Endothelial cell (in vitro differentiated cells): ENCODE data around the gene IDH2. TPM values are rescaled to one million over a fixed set of nuclear protein-coding genes. Genes with fewer than 3 reads are reported as not detected.

Experiments used
- DNase-seq: peaks from one replicate; pipeline ENCODE4 v3.0.0; 2021; ENCODE audit warnings: low spot score
- H3K27ac Mint-ChIP-seq: one replicate; pipeline ENCODE4 v1.8.0; 2021; ENCODE audit warnings: mixed read lengths, inconsistent platforms; ENCODE audit not compliant: unreplicated experiment
- H3K27me3 Mint-ChIP-seq: one replicate; pipeline ENCODE4 v1.8.0; 2021; ENCODE audit warnings: mild to moderate bottlenecking, moderate library complexity, mixed read lengths, inconsistent platforms; ENCODE audit not compliant: unreplicated experiment
- H3K36me3 Mint-ChIP-seq: one replicate; pipeline ENCODE4 v1.8.0; 2021; ENCODE audit warnings: mild to moderate bottlenecking, low read depth, mixed read lengths, inconsistent platforms; ENCODE audit not compliant: unreplicated experiment
- H3K4me1 Mint-ChIP-seq: one replicate; pipeline ENCODE4 v1.8.0; 2021; ENCODE audit warnings: mild to moderate bottlenecking, mixed read lengths, inconsistent platforms; ENCODE audit not compliant: unreplicated experiment
- H3K4me3 Mint-ChIP-seq: one replicate; pipeline ENCODE4 v1.8.0; 2021; ENCODE audit warnings: mild to moderate bottlenecking, mixed read lengths, inconsistent platforms; ENCODE audit not compliant: unreplicated experiment
- H3K9me3 Mint-ChIP-seq: one replicate; pipeline ENCODE4 v1.8.0; 2021; ENCODE audit warnings: mixed read lengths, inconsistent platforms; ENCODE audit not compliant: unreplicated experiment
- CTCF ChIP-seq: fragments of 200-600 bp; sonication (generic); IDR thresholded peaks from one replicate; pipeline ENCODE4 v1.5.0; 2021; ENCODE audit warnings: antibody characterized with exemption; ENCODE audit not compliant: unreplicated experiment
- total RNA-seq: library from RNA; stranded (reverse); fragmentation: NEBNext Ultra II Directional; extraction: Animal tissue kit (Norgen Biotek cat#: 25700); gene quantifications from one replicate; pipeline ENCODE4 v1.2.1, GENCODE V29; 2021; ENCODE audit not compliant: unreplicated experiment

Gene IDH2
- total RNA-seq, 1 donor from 2014 or later: 133 TPM

DNA sequence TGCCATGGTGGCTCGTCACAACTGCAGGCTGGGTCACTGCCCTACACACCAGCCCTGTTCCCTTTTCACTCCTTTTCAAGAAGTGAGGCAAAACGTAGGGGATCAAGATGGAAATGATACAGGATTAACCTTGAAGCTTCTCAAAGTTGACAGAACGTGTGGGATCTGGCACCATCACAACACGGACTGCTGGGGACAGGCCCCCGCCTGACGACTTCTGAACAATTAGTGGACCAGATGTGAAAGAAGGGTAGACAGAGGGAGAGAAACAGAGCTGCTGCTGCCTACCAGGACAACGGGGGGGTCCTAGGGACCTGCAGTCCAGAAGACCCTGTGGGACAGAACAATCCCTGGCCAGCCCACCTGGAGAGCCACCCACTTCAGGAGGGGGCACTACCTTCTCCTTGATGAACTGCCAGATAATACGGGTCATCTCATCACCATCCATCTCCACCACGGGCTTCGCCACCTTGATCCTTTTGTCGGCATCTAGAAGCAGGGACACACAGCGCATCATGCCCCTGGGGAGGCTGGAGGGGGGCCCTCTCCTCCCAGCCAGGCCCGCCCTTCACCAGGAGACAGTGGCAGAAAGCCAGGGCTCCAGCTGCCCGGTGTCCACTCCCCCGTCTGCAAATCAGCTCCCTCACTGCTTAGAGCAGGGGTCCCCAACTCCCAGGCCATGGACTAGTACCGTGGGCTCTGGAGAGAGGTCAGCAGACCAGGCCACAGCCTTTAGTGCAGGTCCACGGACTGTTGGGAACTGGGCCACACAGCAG, 10.9 kb downstream of the IDH2 start:
- no peak overlapping the region for H3K27ac Mint-ChIP-seq
- H3K4me3 Mint-ChIP-seq: peak overlapping the region; percentile 42
- peaks cover 11% of the 10 kb centered on the region for H3K4me1 Mint-ChIP-seq
- H3K36me3 Mint-ChIP-seq: peaks cover 50% of the 10 kb centered on the region
- peaks cover 14% of the 10 kb centered on the region for H3K27me3 Mint-ChIP-seq
- no peak for DNase-seq
- H3K9me3 Mint-ChIP-seq: no peaks in the 10 kb centered on the region
- TF ChIP-seq CTCF: no peak

- Mint-ChIP-seq H3K9me3 (no peaks in the 10 kb centered on the region), H3K27me3 (peaks cover 14% of the 10 kb centered on the region), H3K4me1 (peaks cover 17% of the 10 kb centered on the region), H3K4me3 (peak overlapping the region; percentile 42), H3K27ac (no peak overlapping the region), H3K36me3 (peaks cover 57% of the 10 kb centered on the region)
- no peak for DNase-seq
- TF ChIP-seq CTCF: no peak
Measured at GRCh38 chr15:90090226-90090848, 11.9 kb downstream of the IDH2 start.

GRCh38 chr15:90087454-90088154, 14.7 kb downstream of the IDH2 start:
- H3K27ac Mint-ChIP-seq: no peak overlapping the region
- peaks cover 48% of the 10 kb centered on the region for H3K36me3 Mint-ChIP-seq
- peaks cover 11% of the 10 kb centered on the region for H3K27me3 Mint-ChIP-seq
- peak; percentile 56 for DNase-seq
- TF ChIP-seq CTCF: no peak
- H3K4me1 Mint-ChIP-seq: peaks cover 19% of the 10 kb centered on the region
- no peaks in the 10 kb centered on the region for H3K9me3 Mint-ChIP-seq
- no peak overlapping the region for H3K4me3 Mint-ChIP-seq

DNA sequence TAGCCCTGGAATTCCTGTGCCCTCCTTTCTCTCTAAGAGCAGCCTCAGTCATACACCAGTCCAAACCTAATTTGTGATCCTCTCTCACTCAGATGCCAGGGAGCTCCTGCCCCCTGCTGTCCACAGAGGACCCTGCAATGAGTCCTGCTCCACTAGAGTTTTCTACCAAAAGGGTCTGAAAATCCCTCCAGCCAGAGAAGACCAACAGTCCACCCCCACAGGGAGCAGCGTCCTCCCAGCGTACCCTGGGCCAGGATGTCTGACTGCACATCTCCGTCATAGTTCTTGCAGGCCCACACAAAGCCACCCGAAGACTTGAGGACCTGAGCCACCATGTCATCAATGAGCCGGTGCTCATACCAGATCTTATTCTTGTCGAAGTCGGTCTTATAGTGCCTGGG, 15.4 kb downstream of the IDH2 start:
- H3K4me3 Mint-ChIP-seq: no peak overlapping the region
- H3K36me3 Mint-ChIP-seq: peaks cover 44% of the 10 kb centered on the region
- H3K27me3 Mint-ChIP-seq: peaks cover 11% of the 10 kb centered on the region
- H3K9me3 Mint-ChIP-seq: no peaks in the 10 kb centered on the region
- peak overlapping the region; percentile 26 for H3K27ac Mint-ChIP-seq
- TF ChIP-seq CTCF: peak; percentile 69
- H3K4me1 Mint-ChIP-seq: peaks cover 17% of the 10 kb centered on the region
- DNase-seq: peak; percentile 66
